Prostate gland (tissue), 2 donors: ENCODE results near the gene MAP3K13.

ENCODE experiments used
- POLR2A ChIP-seq: fragments of 450-650 bp; IDR thresholded peaks from one replicate; pipeline ENCODE4 v1.6.1; 2016; ENCODE audit warnings: antibody characterized with exemption, mild to moderate bottlenecking
- POLR2AphosphoS5 ChIP-seq: sonication (generic); formaldehyde crosslinking; IDR thresholded peaks from one replicate; pipeline ENCODE4 v1.6.1; 2017; ENCODE audit warnings: antibody characterized with exemption
- TF ChIP-seq, protein P1 (sequence below), 4 experiments: fragments of 200-600 bp in 2 of 4; fragments of 450-650 bp in 2 of 4; sonication (generic) in 2 of 4; IDR thresholded peaks; 1 replicate in 3 of 4; 2 replicates in 1 of 4; pipeline ENCODE4 v1.5.1; 2016 to 2019; ENCODE audit warnings: antibody characterized with exemption in 4 of 4, mild to moderate bottlenecking in 2 of 4, moderate library complexity in 2 of 4

- TF ChIP-seq, protein P1, sequence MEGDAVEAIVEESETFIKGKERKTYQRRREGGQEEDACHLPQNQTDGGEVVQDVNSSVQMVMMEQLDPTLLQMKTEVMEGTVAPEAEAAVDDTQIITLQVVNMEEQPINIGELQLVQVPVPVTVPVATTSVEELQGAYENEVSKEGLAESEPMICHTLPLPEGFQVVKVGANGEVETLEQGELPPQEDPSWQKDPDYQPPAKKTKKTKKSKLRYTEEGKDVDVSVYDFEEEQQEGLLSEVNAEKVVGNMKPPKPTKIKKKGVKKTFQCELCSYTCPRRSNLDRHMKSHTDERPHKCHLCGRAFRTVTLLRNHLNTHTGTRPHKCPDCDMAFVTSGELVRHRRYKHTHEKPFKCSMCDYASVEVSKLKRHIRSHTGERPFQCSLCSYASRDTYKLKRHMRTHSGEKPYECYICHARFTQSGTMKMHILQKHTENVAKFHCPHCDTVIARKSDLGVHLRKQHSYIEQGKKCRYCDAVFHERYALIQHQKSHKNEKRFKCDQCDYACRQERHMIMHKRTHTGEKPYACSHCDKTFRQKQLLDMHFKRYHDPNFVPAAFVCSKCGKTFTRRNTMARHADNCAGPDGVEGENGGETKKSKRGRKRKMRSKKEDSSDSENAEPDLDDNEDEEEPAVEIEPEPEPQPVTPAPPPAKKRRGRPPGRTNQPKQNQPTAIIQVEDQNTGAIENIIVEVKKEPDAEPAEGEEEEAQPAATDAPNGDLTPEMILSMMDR (IDR thresholded peaks at IDR 0.05) = no peak
- TF ChIP-seq POLR2AphosphoS5 (peak; percentile 35), POLR2A (no peak)
These were observed 61.5 kb downstream of the MAP3K13 start for GRCh38 chr3:185424435-185424834.
